HG03520 (cell line): ENCODE data around the gene TRABD2B.

Source experiments
- ATAC-seq: cut with Tn5 transposase; IDR thresholded peaks from one replicate; pipeline ENCODE4 v1.9.1; 2021; ENCODE audit warnings: mild to moderate bottlenecking, moderate library complexity; ENCODE audit not compliant: unreplicated experiment

Gene TRABD2B

DNA sequence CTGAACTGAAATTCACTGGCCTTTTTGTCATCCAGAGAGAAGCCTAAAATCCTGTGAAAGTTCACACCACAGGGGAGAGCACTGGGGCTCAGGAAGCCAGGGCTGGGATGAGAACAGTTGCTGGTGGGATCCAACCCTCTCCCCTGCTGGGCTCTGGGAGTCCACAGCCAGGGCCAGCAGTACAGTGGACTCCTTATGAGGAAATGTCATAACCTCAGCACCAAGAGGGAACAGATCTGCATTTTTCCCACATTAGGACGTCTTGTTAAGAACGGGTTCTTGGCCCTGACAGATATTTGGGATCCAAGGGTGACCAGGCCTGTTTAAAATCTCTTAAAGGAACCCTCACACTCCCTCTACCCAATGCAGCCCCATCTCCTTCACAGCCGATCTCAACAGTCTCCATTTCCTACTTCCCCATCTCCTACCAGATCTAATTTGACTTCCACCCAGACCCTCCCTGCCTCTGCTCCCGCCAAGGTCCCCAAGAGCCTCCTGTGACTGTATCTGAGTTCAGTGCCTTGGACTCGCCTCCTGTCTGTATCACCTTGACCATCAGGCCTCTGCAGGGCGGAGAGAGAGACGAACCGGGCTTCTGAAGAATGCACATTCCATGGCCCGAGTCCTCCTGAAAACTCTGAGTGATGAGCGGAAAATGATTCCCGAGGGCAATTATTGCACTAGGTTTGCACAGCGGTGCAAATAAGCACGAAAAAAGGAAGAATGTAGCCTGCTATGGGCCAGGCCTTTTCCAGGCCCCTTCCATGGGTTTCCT, 159.9 kb downstream of the TRABD2B start:
- ATAC-seq: no peak

DNA sequence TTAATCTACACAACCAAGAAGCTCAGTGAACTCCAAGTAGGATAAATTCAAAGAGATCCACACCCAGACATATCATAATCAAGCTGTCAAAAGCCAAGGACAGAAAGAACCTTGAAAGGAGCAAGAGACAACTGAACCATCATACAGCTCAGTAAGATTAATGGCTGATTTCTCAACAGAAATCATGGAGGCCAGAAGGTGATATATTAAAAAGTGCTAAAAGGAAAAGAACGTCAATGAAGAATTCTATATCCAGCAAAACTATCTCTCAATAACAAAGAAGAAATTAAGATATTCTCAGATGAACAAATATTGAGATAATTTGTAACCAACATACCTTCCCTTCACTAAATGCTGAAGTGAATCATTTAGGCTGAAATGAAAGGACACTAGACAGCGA, 161.8 kb downstream of the TRABD2B start:
- ATAC-seq: no peak

DNA sequence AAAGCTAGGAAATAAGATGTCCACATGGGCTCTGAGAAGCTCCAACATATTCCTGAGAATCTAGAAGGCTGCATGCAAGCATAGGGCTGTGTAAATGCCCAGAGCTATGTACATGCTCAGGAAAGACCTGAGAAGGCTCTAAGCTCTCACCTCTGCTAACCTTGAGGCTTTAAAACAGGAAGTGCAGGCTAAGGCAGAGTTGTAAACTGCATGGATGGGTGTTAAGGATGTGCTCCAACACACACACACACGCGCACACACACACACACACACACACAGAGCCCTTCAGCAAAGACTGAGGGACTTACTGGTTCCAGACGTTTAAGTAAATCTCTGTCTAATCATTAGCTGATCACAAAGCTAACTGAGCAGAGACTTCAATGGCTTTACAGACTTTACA, 162.9 kb downstream of the TRABD2B start:
- no peak for ATAC-seq

DNA sequence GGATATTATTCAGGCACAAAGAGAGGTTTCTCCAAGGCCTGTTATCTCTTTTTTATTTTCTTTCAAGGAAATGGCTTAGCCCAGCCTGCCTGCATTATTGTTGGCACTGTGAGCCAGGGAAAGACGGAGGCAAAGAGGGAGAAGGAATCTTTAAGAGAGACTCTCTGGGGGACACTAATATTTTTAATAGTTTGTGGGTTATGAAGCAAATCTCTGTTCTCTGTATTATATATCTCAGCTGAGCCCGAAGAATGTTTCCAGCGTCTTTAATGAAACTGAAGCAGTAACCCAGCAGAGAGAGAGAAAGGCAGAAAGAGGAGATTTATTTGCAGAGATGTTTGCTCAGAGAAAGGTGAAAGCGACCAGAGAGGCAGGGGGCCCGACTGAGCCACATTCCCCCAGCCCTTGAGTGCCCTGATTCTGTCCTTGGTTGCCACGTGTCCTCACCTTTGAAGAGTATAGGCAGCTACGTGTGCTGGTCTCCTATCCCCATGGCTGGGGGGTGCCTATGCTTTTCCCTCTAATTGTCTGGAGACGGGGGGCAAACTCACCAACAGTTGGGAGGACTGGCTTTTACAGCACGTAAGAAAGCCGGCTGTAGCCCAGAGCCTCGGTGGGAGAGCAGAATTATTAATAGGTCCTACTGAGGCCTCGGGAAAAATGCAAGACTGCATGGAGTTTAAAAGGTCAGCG, 166.4 kb downstream of the TRABD2B start:
- ATAC-seq: no peak

DNA sequence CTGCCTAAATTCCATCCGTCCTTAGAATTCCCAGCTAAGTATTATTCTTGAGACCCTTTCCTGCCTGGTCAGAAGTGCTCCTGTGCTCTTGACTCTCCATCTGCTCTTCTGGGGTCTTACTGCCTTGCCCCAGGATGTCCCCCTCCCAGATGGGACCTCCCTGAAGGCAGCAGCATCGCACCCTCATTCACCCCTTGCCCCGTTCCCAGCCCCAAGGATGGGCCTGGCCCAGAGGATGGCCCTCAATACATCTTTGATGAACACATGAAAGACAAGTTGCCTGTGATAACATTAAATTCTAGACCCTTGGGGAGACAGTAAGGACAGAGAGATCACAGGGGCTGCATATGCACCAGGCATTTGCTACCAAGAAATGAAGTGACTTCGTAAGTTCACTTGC, 167.2 kb downstream of the TRABD2B start:
- no peak for ATAC-seq

DNA sequence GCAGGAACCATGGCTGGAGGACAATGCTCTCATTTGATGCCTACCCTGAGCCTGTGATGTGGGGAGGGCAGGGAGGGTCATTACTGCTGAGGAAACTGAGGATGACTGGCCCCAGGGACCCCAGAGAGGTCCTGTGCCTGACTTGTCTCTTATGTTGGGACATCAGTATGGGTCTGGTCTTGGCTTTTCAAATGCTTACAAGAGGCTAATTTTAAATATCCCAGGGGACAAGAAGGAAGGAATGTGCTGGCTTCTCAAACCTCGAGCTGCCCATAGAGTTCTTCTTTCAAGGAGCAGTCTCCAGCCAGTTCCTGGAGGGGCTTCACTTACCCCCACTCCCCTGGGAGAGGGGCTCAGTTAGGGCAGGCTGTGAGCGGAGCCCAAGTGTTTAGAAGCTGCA, 168.2 kb downstream of the TRABD2B start:
- ATAC-seq: no peak

DNA sequence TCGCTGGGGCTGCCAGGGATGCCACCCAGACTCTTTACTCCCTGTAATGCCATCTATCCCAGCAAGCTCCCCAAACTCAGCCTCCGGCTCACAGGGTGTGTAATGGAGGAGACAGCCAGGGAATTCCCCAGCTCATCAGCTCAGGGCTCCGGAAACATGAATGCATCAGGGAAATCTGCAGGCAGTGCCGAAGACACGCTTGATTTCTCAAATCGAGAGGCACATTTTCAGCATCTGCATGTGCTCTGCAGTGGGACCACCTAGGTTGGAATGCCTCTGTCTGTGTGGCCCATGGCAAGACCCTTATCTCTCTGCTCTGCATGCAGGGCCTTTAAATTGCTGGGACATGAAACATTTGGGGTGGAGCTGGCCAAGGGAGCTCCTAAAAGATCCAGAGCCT, 170.1 kb downstream of the TRABD2B start:
- ATAC-seq: no peak

DNA sequence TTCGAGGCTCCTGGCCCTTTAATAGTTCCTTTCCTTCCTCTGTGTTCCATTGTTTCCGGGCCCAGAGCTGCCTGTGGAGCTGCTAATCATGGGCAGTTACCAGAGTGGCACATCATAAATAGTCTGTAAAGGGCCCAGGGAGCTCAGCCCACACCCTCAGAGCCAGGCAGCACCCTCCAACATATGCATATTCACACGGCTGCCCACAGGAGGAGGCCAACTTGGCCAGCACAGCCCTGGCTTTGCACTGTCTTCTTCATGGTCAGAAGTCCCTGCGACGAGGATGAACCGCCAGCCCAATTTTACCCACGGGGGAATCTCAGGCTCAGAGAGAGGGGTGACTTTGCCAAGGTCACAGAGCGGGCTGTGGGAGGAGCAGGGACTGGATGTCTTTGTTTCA, 172.5 kb downstream of the TRABD2B start:
- no peak for ATAC-seq

DNA sequence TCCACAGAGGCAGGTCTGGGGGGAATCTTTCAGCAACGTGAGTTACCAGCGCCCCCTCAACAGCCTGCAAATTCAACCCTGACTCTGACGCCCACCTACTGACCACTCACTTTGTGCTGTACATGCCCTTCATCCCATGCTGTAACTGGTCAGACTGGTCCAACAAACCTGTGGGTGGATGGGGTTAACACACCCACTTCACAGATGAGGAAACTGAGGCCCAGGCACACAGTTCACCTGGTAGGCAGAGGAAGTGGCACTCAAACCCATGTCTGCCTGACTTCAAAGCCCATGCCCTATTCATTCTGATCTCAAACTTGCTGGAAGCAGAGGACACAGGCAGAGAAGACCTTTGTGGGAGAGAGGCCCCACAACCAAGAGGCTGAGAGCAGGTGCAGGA, 172.9 kb downstream of the TRABD2B start:
- ATAC-seq: no peak

DNA sequence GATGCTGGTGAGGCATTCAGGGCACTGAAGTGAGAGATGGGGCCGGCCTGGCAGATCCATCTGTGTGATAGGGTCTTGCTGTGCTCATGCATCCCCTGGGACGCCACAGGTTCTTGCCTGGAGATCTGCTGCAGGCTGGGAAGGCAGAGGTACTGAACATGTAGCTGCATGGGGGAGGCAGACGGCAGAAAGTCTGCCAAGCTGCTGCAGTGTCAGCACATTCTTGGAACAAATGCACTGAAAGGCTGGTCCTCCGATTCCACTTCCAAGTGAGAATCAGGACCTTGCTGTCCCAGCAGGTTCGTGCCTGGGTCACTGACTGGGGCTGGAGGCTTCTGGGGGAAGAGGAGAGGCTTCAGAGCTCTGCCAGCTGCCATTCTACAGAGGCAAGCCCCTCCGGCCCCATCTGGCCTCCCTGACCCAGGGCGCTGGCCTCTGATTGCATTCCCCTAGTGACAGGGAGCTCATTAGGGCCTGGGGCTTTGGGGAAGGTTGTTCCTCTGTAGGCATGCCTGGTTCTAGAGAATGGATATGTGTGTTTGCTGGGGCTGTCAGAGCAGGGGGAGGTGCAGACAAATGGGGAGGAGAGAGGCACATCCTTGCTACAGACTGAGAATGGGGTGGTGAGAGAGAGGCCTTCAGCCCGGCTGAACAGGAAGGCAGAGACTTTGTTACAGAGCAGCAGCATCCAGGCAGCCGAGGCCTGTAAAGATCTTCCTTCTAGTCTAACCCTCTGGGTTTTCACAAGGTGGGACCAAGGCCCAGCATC, 174.0 kb downstream of the TRABD2B start:
- no peak for ATAC-seq

DNA sequence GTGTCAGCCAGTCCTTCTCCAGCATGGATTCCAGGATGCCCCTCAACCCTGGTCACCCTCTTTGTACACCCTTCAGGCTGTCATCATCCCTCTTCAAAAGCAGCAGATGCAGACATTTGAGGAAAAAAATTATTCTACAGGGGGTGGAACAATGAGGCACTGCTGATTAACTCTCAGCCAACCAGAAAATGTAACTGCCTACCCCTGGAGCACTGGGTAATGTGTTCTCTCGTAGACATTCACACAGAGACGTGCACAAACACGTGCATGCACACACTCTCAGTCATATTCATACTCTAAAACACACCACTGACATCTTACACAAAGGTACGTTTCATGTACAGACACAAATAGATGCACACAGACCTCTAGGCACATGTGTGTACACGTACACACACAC, 175.4 kb downstream of the TRABD2B start:
- ATAC-seq: no peak

DNA sequence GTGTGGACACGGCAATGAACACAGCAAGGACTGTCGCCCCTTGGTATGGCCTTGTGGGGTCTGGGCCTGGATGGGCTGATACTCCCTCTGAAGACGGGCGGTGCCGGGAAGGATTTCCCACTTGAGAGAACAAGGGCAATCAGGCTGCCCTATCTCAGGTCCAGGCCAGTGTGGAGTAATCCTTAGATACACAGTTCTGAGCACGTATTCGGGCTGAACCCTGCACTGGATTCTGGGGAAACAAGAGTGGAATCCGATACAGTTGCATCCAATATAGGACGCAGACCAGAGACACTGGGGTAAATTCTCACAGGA, 177.7 kb downstream of the TRABD2B start:
- ATAC-seq: no peak

DNA sequence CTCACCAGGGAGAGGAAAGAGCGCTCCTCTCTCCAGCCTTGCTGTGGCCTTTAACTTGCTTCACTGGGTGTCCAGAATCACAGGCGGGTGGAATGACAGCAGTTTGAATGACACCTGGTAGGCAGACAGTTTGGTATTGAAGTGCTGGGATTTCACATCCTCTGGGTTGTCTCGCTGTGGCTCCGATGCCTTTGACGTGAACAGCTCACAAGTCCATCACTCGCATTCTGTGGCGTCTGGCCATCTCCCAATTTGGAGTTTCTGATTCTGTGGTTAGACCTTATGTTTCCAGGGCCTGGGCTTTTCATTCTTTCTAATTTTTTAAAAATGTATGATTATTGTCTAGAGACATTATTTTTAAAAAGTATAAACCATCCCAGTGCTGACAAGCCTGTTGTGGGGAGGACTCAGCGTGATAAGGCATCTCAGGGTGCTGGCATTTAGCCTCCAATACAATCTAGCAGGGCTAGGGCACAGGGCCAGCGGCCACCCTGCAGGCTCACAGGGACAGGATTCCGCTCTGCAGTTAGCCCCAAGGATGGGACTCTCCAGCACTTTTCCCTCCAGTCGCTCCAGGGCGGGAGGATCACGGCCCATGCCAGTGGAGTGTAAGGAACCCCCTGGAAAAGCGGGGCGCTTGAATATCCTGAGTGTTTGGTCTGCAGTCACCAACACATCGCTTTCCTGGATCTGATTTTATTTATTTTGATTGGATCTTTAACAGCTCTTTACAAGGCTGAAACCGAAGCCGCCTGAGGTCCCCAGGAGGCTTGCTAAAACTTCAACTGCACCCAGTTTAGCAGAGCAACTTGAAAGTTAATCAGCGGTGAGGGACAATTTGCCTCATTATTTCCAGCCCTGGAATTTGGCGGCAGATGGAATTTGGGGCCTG, 178.3 kb downstream of the TRABD2B start:
- no peak for ATAC-seq

DNA sequence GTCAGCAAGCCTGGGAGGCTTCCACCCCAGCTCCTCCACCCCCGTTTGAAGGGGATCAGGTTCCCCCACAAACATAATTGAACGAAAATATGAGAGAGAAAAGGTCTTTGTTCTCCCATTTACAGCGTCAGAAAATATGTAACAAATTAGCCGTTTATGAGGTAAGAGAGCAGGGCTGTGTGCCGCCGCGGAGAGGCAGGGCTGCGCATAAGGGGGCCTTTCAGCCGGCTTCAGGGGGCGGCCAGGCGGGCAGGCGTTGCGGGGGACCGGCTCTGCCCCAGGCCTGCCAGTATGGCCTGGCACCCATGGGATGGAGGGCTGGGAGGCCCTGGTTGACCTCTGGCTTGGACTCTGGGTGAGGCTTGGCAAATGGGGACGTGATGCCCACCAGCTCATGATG, 179.3 kb downstream of the TRABD2B start:
- ATAC-seq: no peak

DNA sequence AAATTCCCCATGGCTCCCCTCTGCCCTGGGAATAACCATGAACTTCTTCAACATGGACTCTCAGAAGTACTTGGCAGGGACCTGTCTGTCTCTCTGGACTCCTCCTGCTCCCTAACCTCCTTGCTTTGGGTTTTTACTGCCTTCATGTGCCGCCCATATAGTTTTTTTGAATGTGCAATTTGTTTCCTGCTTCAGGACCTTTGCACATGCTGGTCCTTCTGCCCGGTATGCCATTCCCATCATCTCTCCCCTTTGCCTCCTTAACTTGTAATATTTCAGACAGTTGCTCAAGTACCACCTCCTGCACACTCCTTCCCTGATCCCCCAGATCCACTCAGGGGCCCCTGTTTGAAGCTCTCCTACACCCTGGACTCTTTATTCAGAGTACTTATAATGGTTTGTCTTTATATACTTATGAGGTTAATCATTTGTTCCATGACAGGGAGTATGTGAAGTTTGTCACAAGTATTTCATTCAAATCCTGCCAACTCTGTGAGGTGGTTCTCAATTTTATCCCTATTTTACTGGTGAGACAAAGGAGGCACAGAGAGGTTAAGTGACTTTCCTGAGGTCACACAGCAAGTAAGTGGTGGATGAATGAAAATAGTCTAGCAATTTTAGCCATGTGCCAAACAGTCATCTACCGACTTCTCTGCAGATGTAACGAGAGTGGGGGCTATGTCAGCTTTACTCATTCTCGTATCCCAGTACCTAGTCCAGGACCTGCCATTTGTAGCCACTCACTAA, 180.7 kb downstream of the TRABD2B start:
- ATAC-seq: no peak

DNA sequence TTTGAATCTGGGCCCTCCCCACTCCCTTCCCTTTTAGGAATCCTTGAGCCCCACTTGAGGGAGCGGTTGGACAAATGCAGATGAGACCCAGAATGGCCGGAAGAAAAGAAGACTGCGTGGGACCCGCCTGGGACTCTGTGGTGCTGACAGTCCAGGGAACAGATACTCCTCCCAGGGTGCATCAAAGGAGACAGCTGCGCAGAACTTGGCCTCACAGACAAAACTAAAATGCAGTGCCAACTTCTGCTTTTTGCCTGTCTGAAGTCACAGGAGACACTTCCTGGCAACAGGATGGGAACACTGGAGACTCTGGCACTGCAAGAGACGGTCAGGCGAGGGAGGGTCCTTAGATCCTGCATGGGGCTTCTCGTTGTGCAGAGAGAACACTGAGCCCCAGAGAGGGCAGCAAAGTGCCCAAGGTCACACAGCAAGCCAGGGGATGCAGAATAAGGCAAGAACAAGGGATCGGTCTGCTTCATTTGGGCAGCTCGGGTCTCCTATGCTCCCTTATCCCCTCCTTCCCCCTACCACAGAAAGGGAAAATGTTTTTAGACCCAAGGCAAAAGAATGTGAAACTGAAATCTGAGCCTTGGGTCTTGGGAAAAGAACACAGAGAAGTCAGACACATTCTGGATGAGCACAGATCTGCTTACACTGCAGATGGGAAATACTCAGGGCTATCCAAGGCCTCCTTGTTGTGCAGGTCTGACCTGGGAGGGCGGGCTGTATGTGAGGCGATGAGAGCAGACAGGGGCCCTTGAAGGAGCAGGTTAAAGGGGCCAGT, 182.4 kb downstream of the TRABD2B start:
- ATAC-seq: no peak

DNA sequence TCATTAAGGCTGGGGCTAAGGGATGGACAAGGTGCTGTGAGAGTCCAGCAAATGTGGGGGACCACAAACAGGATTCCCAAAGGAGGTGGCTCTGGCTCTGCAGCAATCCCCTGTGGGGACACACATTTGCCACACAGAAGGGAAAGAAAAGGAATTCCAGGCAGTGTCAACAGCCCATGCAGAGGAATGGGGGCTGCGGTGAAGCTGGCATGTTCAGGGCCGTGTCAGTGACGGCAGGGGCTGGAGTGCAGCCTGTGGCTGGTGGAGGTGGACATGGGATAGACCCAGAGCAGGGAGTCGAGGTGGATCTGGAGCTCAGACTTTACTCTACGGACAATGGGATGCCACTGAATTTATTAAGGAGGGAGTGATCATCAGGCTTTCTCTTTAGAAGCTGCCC, 183.2 kb downstream of the TRABD2B start:
- ATAC-seq: no peak

DNA sequence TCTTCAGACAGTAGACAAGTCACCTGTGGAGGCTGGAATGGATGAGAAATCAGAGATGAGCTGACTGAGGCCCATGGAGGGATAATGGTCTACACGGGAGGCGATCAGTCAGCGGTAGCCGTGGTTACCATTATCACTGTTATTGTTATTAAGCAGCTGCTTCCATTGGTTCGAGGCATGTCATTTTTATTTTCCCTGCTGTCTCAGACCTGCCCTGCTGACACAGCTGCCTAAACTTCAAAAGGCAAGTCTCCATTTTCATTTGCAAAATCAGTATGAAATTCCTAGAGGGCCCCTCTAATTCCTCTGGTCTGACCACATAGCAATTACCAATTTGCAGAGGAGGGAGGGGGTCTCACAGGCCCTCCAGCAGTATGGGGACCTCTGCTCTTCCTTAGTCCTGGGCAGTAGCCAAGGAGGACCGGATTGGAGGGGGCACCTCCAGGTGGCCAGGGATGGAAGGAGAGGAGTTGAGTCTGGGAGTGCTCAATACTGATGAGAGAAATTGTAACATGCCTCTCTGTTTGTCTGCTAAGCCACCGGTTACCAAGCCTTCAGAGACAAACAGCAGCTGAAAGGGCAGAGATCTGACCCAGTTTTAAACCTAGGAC, 184.2 kb downstream of the TRABD2B start:
- ATAC-seq: no peak
